ENCODE data around the gene RPS27. TPM values are rescaled to one million over a fixed set of nuclear protein-coding genes. Genes with fewer than 3 reads are reported as not detected.
"Not testable (repeated sequence)": the region's sequence is repeated elsewhere in the genome, so short reads cannot be mapped to it uniquely, and the experiment has no call there.

RPS27 gene
- total RNA-seq, 1 donor from 2014 or later, result 3,062 TPM

- peak in 1 of 2 donors; percentile 74 for DNase-seq (ENCODE audit: low read depth in 2 of 2)
Measured at GRCh38 chr1:153961421-153961820, 29.1 kb upstream of the RPS27 start.

GRCh38 chr1:153962088-153963029 is 28.2 kb upstream of the RPS27 start:
- peak; percentile 56 to 57 for DNase-seq (ENCODE audit: low read depth in 2 of 2)

- DNase-seq (ENCODE audit: low read depth in 2 of 2), result peak; percentile 97 to 98
Measured at GRCh38 chr1:153963030-153963849, 27.3 kb upstream of the RPS27 start, which contains the start of gene SLC39A1. SLC39A1 (minus strand) TSS chr1:153963537; CDS start chr1:153962715, 822 bp downstream.

GRCh38 chr1:153963850-153964331 is 26.7 kb upstream of the RPS27 start:
- DNase-seq (ENCODE audit: low read depth in 2 of 2), result peak; percentile 30 to 36

- peak; percentile 98 to 99 for DNase-seq (ENCODE audit: low read depth in 2 of 2)
Measured at GRCh38 chr1:153967107-153967999, 23.2 kb upstream of the RPS27 start, which contains the start of gene CREB3L4. CREB3L4 (plus strand) TSS chr1:153967902; CDS start chr1:153968526, 624 bp downstream.

GRCh38 chr1:153968000-153968363 is 22.6 kb upstream of the RPS27 start:
- DNase-seq (ENCODE audit: low read depth in 2 of 2), result no peak

- DNase-seq (ENCODE audit: low read depth in 2 of 2), result no peak
Measured at GRCh38 chr1:153968408-153968807, 22.2 kb upstream of the RPS27 start.

GRCh38 chr1:153968972-153969371 is 21.6 kb upstream of the RPS27 start:
- DNase-seq (ENCODE audit: low read depth in 2 of 2), result no peak

GRCh38 chr1:153970346-153970745 is 20.2 kb upstream of the RPS27 start:
- DNase-seq (ENCODE audit: low read depth in 2 of 2), result no peak

- DNase-seq (ENCODE audit: low read depth in 2 of 2), result no peak
Measured at GRCh38 chr1:153973071-153973470, 17.5 kb upstream of the RPS27 start.

GRCh38 chr1:153973525-153973924 is 17.0 kb upstream of the RPS27 start:
- no peak for DNase-seq (ENCODE audit: low read depth in 2 of 2)

GRCh38 chr1:153976819-153977249 is 13.7 kb upstream of the RPS27 start:
- DNase-seq (ENCODE audit: low read depth in 2 of 2), result no peak

- peak; percentile 85 to 86 for DNase-seq (ENCODE audit: low read depth in 2 of 2)
Measured at GRCh38 chr1:153977250-153978240, 13.0 kb upstream of the RPS27 start, which contains the start of gene JTB. JTB (minus strand) TSS chr1:153977674; CDS start chr1:153977252, 422 bp downstream.

GRCh38 chr1:153978274-153978909 is 12.2 kb upstream of the RPS27 start:
- no peak for DNase-seq (ENCODE audit: low read depth in 2 of 2)

- not testable (repeated sequence) for DNase-seq (ENCODE audit: low read depth in 2 of 2)
Measured at GRCh38 chr1:153979091-153979490, 11.5 kb upstream of the RPS27 start.

GRCh38 chr1:153981735-153982134 is 8.8 kb upstream of the RPS27 start:
- DNase-seq (ENCODE audit: low read depth in 2 of 2), result not testable (repeated sequence)

GRCh38 chr1:153984123-153984894 is 6.3 kb upstream of the RPS27 start:
- no peak for DNase-seq (ENCODE audit: low read depth in 2 of 2)

GRCh38 chr1:153985341-153985912 is 5.1 kb upstream of the RPS27 start:
- peak in 1 of 2 donors; percentile 74 for DNase-seq (ENCODE audit: low read depth in 2 of 2)

All from lung microvascular endothelial cell (primary cell).